Measurements from ENCODE around the gene ANTKMT.

Gene ANTKMT

GRCh38 chr16:715477-716199 lies 5.3 kb upstream of the ANTKMT start:
- DNase-seq (ENCODE audit: low read depth): no peak

- no peak for DNase-seq (ENCODE audit: low read depth)
Measured at GRCh38 chr16:716200-716568, 4.8 kb upstream of the ANTKMT start.

- no peak for DNase-seq (ENCODE audit: low read depth)
Measured at GRCh38 chr16:716768-717325, 4.1 kb upstream of the ANTKMT start.

- DNase-seq (ENCODE audit: low read depth): no peak
Measured at GRCh38 chr16:717450-718245, 3.3 kb upstream of the ANTKMT start.

- no peak for DNase-seq (ENCODE audit: low read depth)
Measured at GRCh38 chr16:718389-718788, 2.6 kb upstream of the ANTKMT start.

GRCh38 chr16:718922-719321 lies 2.0 kb upstream of the ANTKMT start:
- no peak for DNase-seq (ENCODE audit: low read depth)

GRCh38 chr16:719815-720446 lies 1.0 kb upstream of the ANTKMT start:
- DNase-seq (ENCODE audit: low read depth): no peak

- no peak for DNase-seq (ENCODE audit: low read depth)
Measured at GRCh38 chr16:720447-720989, 428 bp upstream of the ANTKMT start.

GRCh38 chr16:721765-722540 lies 1.0 kb downstream of the ANTKMT start:
- no peak for DNase-seq (ENCODE audit: low read depth)

GRCh38 chr16:722835-723633 lies 2.1 kb downstream of the ANTKMT start:
- DNase-seq (ENCODE audit: low read depth): no peak

GRCh38 chr16:723695-724094 lies 2.7 kb downstream of the ANTKMT start:
- no peak for DNase-seq (ENCODE audit: low read depth)

GRCh38 chr16:724188-725040 lies 3.5 kb downstream of the ANTKMT start:
- no peak for DNase-seq (ENCODE audit: low read depth)

- DNase-seq (ENCODE audit: low read depth): no peak
Measured at GRCh38 chr16:725041-725376, 4.1 kb downstream of the ANTKMT start.

GRCh38 chr16:725463-726187 lies 4.7 kb downstream of the ANTKMT start:
- no peak for DNase-seq (ENCODE audit: low read depth)

GRCh38 chr16:726188-726437 lies 5.2 kb downstream of the ANTKMT start:
- no peak for DNase-seq (ENCODE audit: low read depth)

GRCh38 chr16:726438-727290 lies 5.7 kb downstream of the ANTKMT start, which contains the start of the genes CCDC78 and HAGHL:
CCDC78 (minus strand) TSS chr16:726443; CDS start chr16:726367, 76 bp downstream.
HAGHL (plus strand) TSS chr16:727106; CDS start chr16:727510, 404 bp downstream.
- peak; percentile 52 for DNase-seq (ENCODE audit: low read depth)

GRCh38 chr16:727291-727977 lies 6.5 kb downstream of the ANTKMT start:
- no peak for DNase-seq (ENCODE audit: low read depth)
